ENCODE data around the gene ALOX15.
"Not testable (repeated sequence)": the region's sequence is repeated elsewhere in the genome, so short reads cannot be mapped to it uniquely, and the experiment has no call there.

The ALOX15 gene

DNA sequence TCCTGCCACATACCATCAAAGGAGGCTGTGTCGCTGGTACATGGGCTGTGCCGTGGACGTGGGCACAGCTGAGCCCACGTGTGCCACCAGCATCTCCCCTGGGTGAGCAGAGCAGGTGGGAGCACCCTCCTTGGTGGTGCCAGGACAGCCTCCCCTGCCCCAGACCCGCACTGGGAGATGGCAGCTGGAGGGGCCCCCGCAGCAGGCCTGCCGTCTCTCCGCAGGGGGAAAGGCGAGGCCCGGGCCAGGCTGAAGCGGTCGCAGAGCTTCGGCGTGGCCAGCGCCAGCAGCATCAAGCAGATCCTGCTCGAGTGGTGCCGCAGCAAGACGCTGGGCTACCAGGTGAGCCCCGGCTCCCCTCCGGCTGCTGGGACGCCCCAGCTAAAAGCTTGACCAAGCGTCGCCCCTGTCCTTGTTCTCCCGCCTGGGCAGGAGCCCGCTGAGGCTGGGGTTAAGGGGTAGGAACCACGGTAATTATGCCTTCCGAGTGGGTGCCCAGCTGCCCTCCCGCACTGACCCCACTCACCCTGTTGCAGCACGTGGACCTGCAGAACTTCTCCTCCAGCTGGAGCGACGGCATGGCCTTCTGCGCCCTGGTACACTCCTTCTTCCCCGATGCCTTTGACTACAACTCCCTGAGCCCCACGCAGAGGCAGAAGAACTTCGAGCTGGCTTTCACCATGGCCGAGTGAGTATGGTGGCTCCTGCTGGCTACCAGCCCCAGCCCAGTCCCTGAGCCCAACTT, 44.7 kb downstream of the ALOX15 start:
- Histone ChIP-seq H3K18ac (ENCODE audit: low read length) (peak overlapping the region; percentile 81), H2BK5ac (ENCODE audit: low read length) (peak overlapping the region; percentile 5), H2BK12ac (ENCODE audit: low read length) (peak overlapping the region; percentile 97), H2BK15ac (ENCODE audit: low read length) (peak overlapping the region; percentile 96), H4K8ac (ENCODE audit: low read depth, low read length) (no peak overlapping the region), H3K27me3 (ENCODE audit: control insufficient read depth in 3 of 3, insufficient read depth in 3 of 3, low read depth in 1 of 3, low read length in 3 of 3) (peaks cover 0 to 68% (median 0%) of the 10 kb centered on the region in 3 experiments), H3K4me3 (ENCODE audit: low read length in 2 of 2) (no peak overlapping the region), H3K4me1 (ENCODE audit: control insufficient read depth in 2 of 2, insufficient read depth in 1 of 2, low read depth in 1 of 2, low read length in 2 of 2) (peaks cover 19 to 32% of the 10 kb centered on the region in 2 donors), H3K9ac (ENCODE audit: low read depth, low read length, poor library complexity) (no peak overlapping the region), H2BK120ac (ENCODE audit: low read depth, low read length) (no peak overlapping the region), H3K14ac (ENCODE audit: low read length) (peak overlapping the region; percentile 28), H3K23ac (ENCODE audit: low read depth, low read length, poor library complexity) (peak overlapping the region; percentile 69), H3K36me3 (replicated peaks in 1 of 2; ENCODE audit: control insufficient read depth in 2 of 2, insufficient read depth in 2 of 2, low read length in 2 of 2) (no peaks in the 10 kb centered on the region), H4K91ac (ENCODE audit: low read depth, low read length, poor library complexity) (no peak overlapping the region), H3K9me3 (replicated peaks in 1 of 2; ENCODE audit: control insufficient read depth in 2 of 2, insufficient read depth in 1 of 2, low read depth in 1 of 2, low read length in 2 of 2) (no peaks in the 10 kb centered on the region), H2AK5ac (ENCODE audit: low read depth, low read length) (peak overlapping the region; percentile 97), H2AFZ (ENCODE audit: low read length) (no peak overlapping the region), H3K4ac (ENCODE audit: low read length) (peak overlapping the region; percentile 72), H3K27ac (replicated peaks; ENCODE audit: low read length) (no peak overlapping the region), H3K4me2 (ENCODE audit: insufficient read depth, low read length, poor library complexity, severe bottlenecking) (no peak overlapping the region), H3K79me1 (ENCODE audit: low read depth, low read length) (no peaks in the 10 kb centered on the region)
- no CpG with 5 or more reads among the region's 36 CpGs for WGBS, 2 donors (ENCODE audit: extremely low coverage in 2 of 2, insufficient read length in 2 of 2, insufficient replicate concordance in 1 of 2)
- no peak for DNase-seq (ENCODE audit: low spot score)

DNA sequence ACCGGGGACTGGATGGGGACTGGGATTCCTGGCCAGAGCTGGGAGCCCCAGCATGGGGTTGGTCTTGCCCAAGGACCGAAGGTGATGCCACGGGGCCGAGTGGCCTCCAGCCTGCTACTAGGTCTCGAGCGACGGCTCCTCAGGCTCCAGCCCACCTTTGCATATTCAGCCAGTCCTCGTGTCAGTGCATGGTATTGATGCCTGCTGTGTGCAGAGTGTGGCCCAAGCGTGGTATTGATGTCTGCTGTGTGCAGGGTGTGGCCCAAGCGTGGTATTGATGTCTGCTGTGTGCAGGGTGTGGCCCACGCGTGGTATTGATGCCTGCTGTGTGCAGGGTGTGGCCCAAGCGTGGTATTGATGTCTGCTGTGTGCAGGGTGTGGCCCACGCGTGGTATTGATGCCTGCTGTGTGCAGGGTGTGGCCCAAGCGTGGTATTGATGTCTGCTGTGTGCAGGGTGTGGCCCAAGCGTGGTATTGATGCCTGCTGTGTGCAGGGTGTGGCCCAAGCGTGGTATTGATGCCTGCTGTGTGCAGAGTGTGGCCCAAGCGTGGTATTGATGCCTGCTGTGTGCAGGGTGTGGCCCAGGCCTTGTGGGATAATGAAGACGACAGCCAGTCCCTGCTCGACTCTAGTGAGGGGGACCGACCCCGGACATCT, 45.7 kb downstream of the ALOX15 start:
- H3K18ac ChIP-seq (ENCODE audit: low read length): peak overlapping the region; percentile 95
- H3K4ac ChIP-seq (ENCODE audit: low read length): peak overlapping the region; percentile 70
- peaks cover 17 to 29% of the 10 kb centered on the region in 2 donors for H3K4me1 ChIP-seq (ENCODE audit: control insufficient read depth in 2 of 2, insufficient read depth in 1 of 2, low read depth in 1 of 2, low read length in 2 of 2)
- not testable (repeated sequence) for H3K27ac ChIP-seq (replicated peaks; ENCODE audit: low read length); H3K4me2 ChIP-seq (ENCODE audit: insufficient read depth, low read length, poor library complexity, severe bottlenecking); H3K9ac ChIP-seq (ENCODE audit: low read depth, low read length, poor library complexity); H3K23ac ChIP-seq (ENCODE audit: low read depth, low read length, poor library complexity); H3K14ac ChIP-seq (ENCODE audit: low read length); DNase-seq (ENCODE audit: low spot score); H4K8ac ChIP-seq (ENCODE audit: low read depth, low read length); H2BK5ac ChIP-seq (ENCODE audit: low read length); H3K79me1 ChIP-seq (ENCODE audit: low read depth, low read length); H3K4me3 ChIP-seq (ENCODE audit: low read length in 2 of 2); H3K36me3 ChIP-seq (replicated peaks in 1 of 2; ENCODE audit: control insufficient read depth in 2 of 2, insufficient read depth in 2 of 2, low read length in 2 of 2); H3K9me3 ChIP-seq (replicated peaks in 1 of 2; ENCODE audit: control insufficient read depth in 2 of 2, insufficient read depth in 1 of 2, low read depth in 1 of 2, low read length in 2 of 2); H2BK12ac ChIP-seq (ENCODE audit: low read length)
- H2AFZ ChIP-seq (ENCODE audit: low read length): peak overlapping the region; percentile 76
- H2BK15ac ChIP-seq (ENCODE audit: low read length): peak overlapping the region; percentile 98
- WGBS, 2 donors (ENCODE audit: extremely low coverage in 2 of 2, insufficient read length in 2 of 2, insufficient replicate concordance in 1 of 2): no CpG with 5 or more reads among the region's 23 CpGs
- peak overlapping the region; percentile 97 for H2AK5ac ChIP-seq (ENCODE audit: low read depth, low read length)
- peaks cover 0 to 77% (median 0%) of the 10 kb centered on the region in 3 experiments for H3K27me3 ChIP-seq (ENCODE audit: control insufficient read depth in 3 of 3, insufficient read depth in 3 of 3, low read depth in 1 of 3, low read length in 3 of 3)
- H2BK120ac ChIP-seq (ENCODE audit: low read depth, low read length): peak overlapping the region; percentile 10
- H4K91ac ChIP-seq (ENCODE audit: low read depth, low read length, poor library complexity): peak overlapping the region; percentile 99

DNA sequence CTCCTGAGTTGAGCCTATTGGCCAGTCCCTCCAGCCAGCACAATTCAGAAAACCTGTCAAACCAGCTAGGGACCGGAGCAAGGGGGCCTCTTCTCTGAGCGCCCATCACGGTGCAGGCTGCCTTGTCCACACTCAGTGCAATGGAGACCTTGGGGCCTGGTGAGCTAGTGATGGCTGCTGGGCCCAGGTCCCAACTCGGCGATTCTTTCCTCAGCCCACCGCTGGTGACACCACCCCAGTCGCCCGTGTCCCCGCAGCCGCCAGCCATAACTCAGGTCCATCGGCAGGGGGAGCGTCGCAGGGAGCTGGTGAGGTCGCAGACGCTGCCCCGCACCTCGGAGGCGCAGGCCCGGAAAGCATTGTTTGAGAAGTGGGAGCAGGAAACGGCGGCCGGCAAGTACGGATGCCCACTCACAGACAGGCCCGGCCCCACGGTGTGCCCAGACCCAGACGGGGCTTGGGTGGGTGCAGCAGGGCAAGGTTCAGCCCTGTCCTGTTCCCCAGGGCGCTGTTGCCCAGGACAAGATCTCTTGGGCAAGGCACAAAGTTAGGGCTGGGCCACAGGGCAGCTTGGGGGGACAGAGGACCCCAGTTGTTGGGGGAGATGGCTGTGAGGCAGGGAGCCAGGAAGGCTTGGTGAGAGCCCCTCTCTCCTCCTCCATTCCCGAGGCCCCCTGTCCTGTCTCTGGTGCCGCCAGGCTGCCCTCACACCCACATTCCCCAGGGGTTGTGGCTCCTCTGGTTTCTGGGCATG, 46.4 kb downstream of the ALOX15 start:
- no peak for DNase-seq (ENCODE audit: low spot score)

More for the DNA sequence above, 46.4 kb downstream of the ALOX15 start:
- H2BK5ac ChIP-seq (ENCODE audit: low read length): peak overlapping the region; percentile 61
- H4K8ac ChIP-seq (ENCODE audit: low read depth, low read length): peak overlapping the region; percentile 78
- H2AK5ac ChIP-seq (ENCODE audit: low read depth, low read length): peak overlapping the region; percentile 88
- H3K36me3 ChIP-seq (replicated peaks in 1 of 2; ENCODE audit: control insufficient read depth in 2 of 2, insufficient read depth in 2 of 2, low read length in 2 of 2): no peaks in the 10 kb centered on the region
- H3K27ac ChIP-seq (replicated peaks; ENCODE audit: low read length): no peak overlapping the region
- H3K79me1 ChIP-seq (ENCODE audit: low read depth, low read length): no peaks in the 10 kb centered on the region
- H3K4me1 ChIP-seq (ENCODE audit: control insufficient read depth in 2 of 2, insufficient read depth in 1 of 2, low read depth in 1 of 2, low read length in 2 of 2): peaks cover 11 to 22% of the 10 kb centered on the region in 2 donors
- peak overlapping the region; percentile 98 for H2BK15ac ChIP-seq (ENCODE audit: low read length)
- no peak overlapping the region for H3K4me2 ChIP-seq (ENCODE audit: insufficient read depth, low read length, poor library complexity, severe bottlenecking)
- peak overlapping the region; percentile 99 for H4K91ac ChIP-seq (ENCODE audit: low read depth, low read length, poor library complexity)
- no peak overlapping the region for H3K4me3 ChIP-seq (ENCODE audit: low read length in 2 of 2)
- H2BK120ac ChIP-seq (ENCODE audit: low read depth, low read length): peak overlapping the region; percentile 10
- H3K27me3 ChIP-seq (ENCODE audit: control insufficient read depth in 3 of 3, insufficient read depth in 3 of 3, low read depth in 1 of 3, low read length in 3 of 3): peaks cover 0 to 77% (median 0%) of the 10 kb centered on the region in 3 experiments
- peak overlapping the region; percentile 61 for H3K9ac ChIP-seq (ENCODE audit: low read depth, low read length, poor library complexity)
- peak overlapping the region; percentile 76 for H2AFZ ChIP-seq (ENCODE audit: low read length)
- no peaks in the 10 kb centered on the region for H3K9me3 ChIP-seq (replicated peaks in 1 of 2; ENCODE audit: control insufficient read depth in 2 of 2, insufficient read depth in 1 of 2, low read depth in 1 of 2, low read length in 2 of 2)
- H3K14ac ChIP-seq (ENCODE audit: low read length): peak overlapping the region; percentile 57
- peak overlapping the region; percentile 70 for H3K4ac ChIP-seq (ENCODE audit: low read length)
- H3K18ac ChIP-seq (ENCODE audit: low read length): peak overlapping the region; percentile 95
- H2BK12ac ChIP-seq (ENCODE audit: low read length): peak overlapping the region; percentile 80
- no CpG with 5 or more reads among the region's 29 CpGs for WGBS, 2 donors (ENCODE audit: extremely low coverage in 2 of 2, insufficient read length in 2 of 2, insufficient replicate concordance in 1 of 2)
- peak overlapping the region; percentile 80 for H3K23ac ChIP-seq (ENCODE audit: low read depth, low read length, poor library complexity)
